ENCODE measurements around the gene PRRG4.

- no peak for TF ChIP-seq EZH2 (IDR thresholded peaks at IDR 0.05; ENCODE audit: insufficient read depth, poor library complexity, severe bottlenecking)
- TF ChIP-seq EZH2phosphoT487 (IDR thresholded peaks at IDR 0.05; ENCODE audit: insufficient read depth, low read depth), result no peak
Measured at GRCh38 chr11:32851251-32851650, 21.5 kb downstream of the PRRG4 start.

All from GM23248 (cell line).